Parathyroid adenoma (tissue), 2 donors: ENCODE measurements around the gene PTP4A1.

Source experiments
- H2AFZ ChIP-seq: fragments of 300-600 bp; sonication (generic); one replicate; pipeline ENCODE4 v1.7.0; 2017; ENCODE audit warnings: antibody characterized with exemption, mild to moderate bottlenecking
- H3K27ac ChIP-seq: fragments of 300-600 bp; sonication (generic); one replicate; pipeline ENCODE4 v1.7.0; 2017
- H3K27me3 ChIP-seq: fragments of 300-600 bp; sonication (generic); one replicate; pipeline ENCODE4 v1.7.0; 2017; ENCODE audit warnings: low read length; ENCODE audit not compliant: control insufficient read depth, insufficient read depth
- H3K36me3 ChIP-seq: fragments of 300-600 bp; sonication (generic); one replicate; pipeline ENCODE4 v1.7.0; 2017; ENCODE audit warnings: low read length; ENCODE audit not compliant: control insufficient read depth, insufficient read depth
- H3K4me1 ChIP-seq: fragments of 300-600 bp; sonication (generic); one replicate; pipeline ENCODE4 v1.7.0; 2017; ENCODE audit warnings: control low read depth
- H3K4me2 ChIP-seq: fragments of 300-600 bp; sonication (generic); one replicate; pipeline ENCODE4 v1.7.0; 2017; ENCODE audit warnings: low read length
- H3K4me3 ChIP-seq: fragments of 300-600 bp; sonication (generic); one replicate; pipeline ENCODE4 v1.7.0; 2017; ENCODE audit warnings: low read depth, low read length
- H3K79me2 ChIP-seq: fragments of 300-600 bp; sonication (generic); one replicate; pipeline ENCODE4 v1.7.0; 2017; ENCODE audit warnings: control low read depth
- H3K9ac ChIP-seq: fragments of 300-600 bp; sonication (generic); one replicate; pipeline ENCODE4 v1.7.0; 2017; ENCODE audit warnings: mild to moderate bottlenecking
- H3K9me3 ChIP-seq: fragments of 300-600 bp; sonication (generic); one replicate; pipeline ENCODE4 v1.7.0; 2017; ENCODE audit warnings: low read length; ENCODE audit not compliant: control insufficient read depth
- TF ChIP-seq, protein P1 (sequence below): fragments of 300-600 bp; sonication (generic); IDR thresholded peaks from one replicate; pipeline ENCODE4 v1.7.0; 2017; ENCODE audit warnings: antibody characterized with exemption, mild to moderate bottlenecking
- donor health status: primary hyperparathyroidism.

The PTP4A1 gene

DNA sequence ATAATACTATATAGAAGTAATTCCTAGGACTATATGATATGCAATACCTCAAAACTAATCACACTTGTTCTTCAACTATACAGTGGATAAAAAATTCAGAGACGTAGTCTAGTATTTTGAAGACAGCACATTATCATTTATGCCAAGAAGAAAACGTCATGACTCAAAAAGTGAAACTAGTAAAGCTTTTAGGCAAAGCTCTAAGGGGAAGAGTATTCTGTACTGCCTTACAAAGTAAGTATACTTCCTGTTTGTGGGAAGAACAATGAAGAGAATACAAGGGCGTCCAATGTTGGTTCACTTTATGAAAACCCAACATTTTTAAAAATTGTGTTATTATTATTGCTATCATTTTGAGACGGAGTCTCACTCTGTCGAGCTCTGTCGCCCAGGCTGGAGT, 27.9 kb downstream of the PTP4A1 start:
- Histone ChIP-seq H3K27me3 (no peaks in the 10 kb centered on the region), H3K4me1 (no peaks in the 10 kb centered on the region), H3K9ac (no peak overlapping the region), H3K4me3 (no peak overlapping the region), H3K9me3 (no peaks in the 10 kb centered on the region), H3K79me2 (no peaks in the 10 kb centered on the region), H3K36me3 (no peaks in the 10 kb centered on the region), H3K4me2 (no peak overlapping the region), H2AFZ (no peak overlapping the region), H3K27ac (no peak overlapping the region)
- TF ChIP-seq, protein P1, sequence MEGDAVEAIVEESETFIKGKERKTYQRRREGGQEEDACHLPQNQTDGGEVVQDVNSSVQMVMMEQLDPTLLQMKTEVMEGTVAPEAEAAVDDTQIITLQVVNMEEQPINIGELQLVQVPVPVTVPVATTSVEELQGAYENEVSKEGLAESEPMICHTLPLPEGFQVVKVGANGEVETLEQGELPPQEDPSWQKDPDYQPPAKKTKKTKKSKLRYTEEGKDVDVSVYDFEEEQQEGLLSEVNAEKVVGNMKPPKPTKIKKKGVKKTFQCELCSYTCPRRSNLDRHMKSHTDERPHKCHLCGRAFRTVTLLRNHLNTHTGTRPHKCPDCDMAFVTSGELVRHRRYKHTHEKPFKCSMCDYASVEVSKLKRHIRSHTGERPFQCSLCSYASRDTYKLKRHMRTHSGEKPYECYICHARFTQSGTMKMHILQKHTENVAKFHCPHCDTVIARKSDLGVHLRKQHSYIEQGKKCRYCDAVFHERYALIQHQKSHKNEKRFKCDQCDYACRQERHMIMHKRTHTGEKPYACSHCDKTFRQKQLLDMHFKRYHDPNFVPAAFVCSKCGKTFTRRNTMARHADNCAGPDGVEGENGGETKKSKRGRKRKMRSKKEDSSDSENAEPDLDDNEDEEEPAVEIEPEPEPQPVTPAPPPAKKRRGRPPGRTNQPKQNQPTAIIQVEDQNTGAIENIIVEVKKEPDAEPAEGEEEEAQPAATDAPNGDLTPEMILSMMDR, result no peak

DNA sequence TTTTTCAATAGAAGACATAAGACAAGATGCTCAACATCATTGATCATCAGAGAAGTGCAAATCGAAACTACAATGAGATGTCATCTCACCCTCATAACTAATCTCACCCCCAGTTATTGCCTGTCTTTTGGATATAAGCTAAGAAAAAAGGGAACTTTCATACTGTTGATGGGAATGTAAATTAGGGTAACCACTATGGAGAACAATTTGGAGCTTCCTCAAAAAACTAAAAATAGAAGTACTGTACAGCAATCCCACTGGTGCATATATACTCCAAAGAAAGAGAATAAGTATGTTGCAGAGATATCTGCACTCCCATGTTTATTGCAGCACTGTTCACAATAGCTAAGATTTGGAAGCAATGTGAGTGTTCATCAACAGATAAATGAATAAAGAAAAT, 37.0 kb downstream of the PTP4A1 start:
- Histone ChIP-seq H2AFZ (no peak overlapping the region), H3K9ac (no peak overlapping the region)
- TF ChIP-seq, protein P1, result no peak

DNA sequence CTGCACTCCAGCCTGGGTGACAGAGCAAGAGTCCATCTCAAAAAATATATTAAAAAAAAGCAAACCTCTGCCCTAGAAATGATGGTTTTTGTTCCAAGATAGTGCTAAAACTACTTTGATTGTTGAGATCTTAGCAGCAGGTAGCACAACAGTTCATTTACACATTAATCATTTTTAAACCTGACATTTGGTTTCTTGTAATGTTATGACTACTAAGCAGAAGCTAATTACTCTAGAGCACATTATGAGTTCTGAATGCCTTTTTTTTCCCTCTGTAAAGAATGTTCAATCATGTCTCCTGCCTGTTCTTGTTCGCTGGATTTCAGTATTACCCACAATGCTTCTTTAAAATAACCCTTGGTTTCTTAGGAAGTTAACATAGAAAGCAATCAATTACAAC, 38.7 kb downstream of the PTP4A1 start:
- Histone ChIP-seq H3K9me3 (no peaks in the 10 kb centered on the region), H3K9ac (no peak overlapping the region), H3K4me1 (no peaks in the 10 kb centered on the region), H3K36me3 (no peaks in the 10 kb centered on the region), H2AFZ (no peak overlapping the region), H3K4me3 (no peak overlapping the region), H3K27ac (no peak overlapping the region), H3K4me2 (no peak overlapping the region), H3K27me3 (no peaks in the 10 kb centered on the region), H3K79me2 (no peaks in the 10 kb centered on the region)
- TF ChIP-seq, protein P1, result no peak

More for the DNA sequence above, 37.0 kb downstream of the PTP4A1 start:
- no peak overlapping the region for H3K27ac ChIP-seq
- H3K4me1 ChIP-seq, result no peaks in the 10 kb centered on the region
- H3K27me3 ChIP-seq, result no peaks in the 10 kb centered on the region
- H3K79me2 ChIP-seq, result no peaks in the 10 kb centered on the region
- no peak overlapping the region for H3K4me3 ChIP-seq
- H3K9me3 ChIP-seq, result no peaks in the 10 kb centered on the region
- no peak overlapping the region for H3K4me2 ChIP-seq
- no peaks in the 10 kb centered on the region for H3K36me3 ChIP-seq

DNA sequence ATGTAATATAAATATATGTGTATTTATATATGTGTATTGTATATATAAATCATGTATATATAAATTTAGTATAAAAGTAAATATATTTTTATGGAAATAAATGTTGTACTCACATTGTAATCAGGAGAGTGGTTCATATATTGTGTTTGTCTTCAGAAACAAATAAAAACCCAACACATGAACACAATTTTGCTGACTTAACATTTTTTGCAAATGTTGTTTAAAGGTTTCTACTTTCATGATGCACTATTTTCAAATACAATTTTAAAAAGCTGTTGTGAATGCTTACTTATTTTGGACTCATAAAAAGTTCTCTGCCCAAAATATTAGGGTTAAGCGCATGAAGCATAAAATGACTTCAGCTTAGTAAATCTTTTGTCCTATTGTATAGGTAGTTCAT, 39.3 kb downstream of the PTP4A1 start:
- Histone ChIP-seq H3K79me2 (no peaks in the 10 kb centered on the region), H3K9me3 (no peaks in the 10 kb centered on the region), H3K9ac (no peak overlapping the region), H3K4me2 (no peak overlapping the region), H2AFZ (no peak overlapping the region), H3K27ac (no peak overlapping the region), H3K4me1 (no peaks in the 10 kb centered on the region), H3K36me3 (no peaks in the 10 kb centered on the region), H3K4me3 (no peak overlapping the region), H3K27me3 (no peaks in the 10 kb centered on the region)
- TF ChIP-seq, protein P1, result no peak

DNA sequence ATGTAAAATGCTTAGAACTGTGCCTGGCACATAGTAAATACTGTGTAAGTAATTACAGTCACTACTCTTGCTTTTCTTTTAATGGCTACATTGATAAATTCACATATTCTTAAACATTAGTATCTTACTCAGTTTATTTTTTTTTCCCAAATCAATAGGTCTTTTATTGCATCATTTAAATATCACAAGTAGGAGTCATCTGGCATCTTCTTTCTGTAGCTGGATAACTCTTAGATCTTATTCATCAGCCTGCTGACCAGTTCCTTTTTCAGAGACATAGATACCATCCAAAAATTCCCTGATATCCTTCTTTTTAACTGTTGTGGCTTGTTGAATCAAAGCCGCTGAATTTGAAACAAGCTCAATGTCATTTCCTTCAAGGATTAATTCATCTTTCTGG, 43.3 kb downstream of the PTP4A1 start:
- Histone ChIP-seq H3K4me1 (no peaks in the 10 kb centered on the region), H3K4me3 (no peak overlapping the region), H3K27ac (no peak overlapping the region)

More for the DNA sequence above, 43.3 kb downstream of the PTP4A1 start:
- no peaks in the 10 kb centered on the region for H3K9me3 ChIP-seq
- no peak overlapping the region for H2AFZ ChIP-seq
- TF ChIP-seq, protein P1, result no peak
- no peak overlapping the region for H3K9ac ChIP-seq
- H3K79me2 ChIP-seq, result no peaks in the 10 kb centered on the region
- H3K27me3 ChIP-seq, result no peaks in the 10 kb centered on the region
- H3K36me3 ChIP-seq, result no peaks in the 10 kb centered on the region
- H3K4me2 ChIP-seq, result no peak overlapping the region
